Measurements from ENCODE around the gene TUBGCP3.
"Not testable (repeated sequence)": the region's sequence is repeated elsewhere in the genome, so short reads cannot be mapped to it uniquely, and the experiment has no call there.

Gene TUBGCP3

DNA sequence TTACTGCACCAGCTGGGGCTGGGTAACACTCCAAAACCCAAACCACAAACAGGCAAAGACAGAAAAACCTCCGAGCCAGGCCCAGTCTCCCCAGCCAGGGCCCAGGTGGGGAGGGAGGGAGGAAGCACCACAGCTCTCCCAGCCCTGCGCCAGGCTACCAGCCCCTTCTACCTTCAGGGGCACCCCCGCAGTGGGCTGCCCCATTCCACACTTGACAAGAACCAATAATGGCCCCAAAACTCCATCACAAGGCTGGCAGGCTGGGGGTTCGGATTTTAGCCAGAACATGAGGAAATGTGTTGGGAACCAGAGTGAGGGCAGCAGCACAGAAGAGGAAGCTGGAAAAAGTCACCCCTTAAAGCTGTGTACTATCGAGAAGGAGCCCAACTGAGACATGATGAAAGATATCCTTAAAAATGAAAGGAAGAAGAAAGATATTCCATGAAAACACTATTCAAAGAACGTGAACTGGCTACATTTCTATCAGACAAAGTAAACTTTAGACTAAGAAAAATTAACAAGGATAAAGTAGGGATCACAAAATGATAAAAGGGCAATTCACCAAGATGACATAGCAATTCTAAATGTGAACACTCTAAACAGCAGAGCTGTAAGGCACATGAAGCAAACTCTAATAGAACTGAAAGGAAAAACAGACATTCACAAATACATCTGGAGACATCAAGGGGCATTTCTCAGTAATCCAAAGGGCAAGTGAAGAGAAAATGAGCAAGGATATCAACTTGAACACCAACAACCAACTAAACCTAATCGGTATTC, 12.9 kb downstream of the TUBGCP3 start:
- no peak for DNase-seq

- DNase-seq, result no peak
Observed at GRCh38 chr13:112574416-112574815, 13.5 kb downstream of the TUBGCP3 start.

GRCh38 chr13:112573710-112574109, 14.2 kb downstream of the TUBGCP3 start:
- DNase-seq, result no peak

DNA sequence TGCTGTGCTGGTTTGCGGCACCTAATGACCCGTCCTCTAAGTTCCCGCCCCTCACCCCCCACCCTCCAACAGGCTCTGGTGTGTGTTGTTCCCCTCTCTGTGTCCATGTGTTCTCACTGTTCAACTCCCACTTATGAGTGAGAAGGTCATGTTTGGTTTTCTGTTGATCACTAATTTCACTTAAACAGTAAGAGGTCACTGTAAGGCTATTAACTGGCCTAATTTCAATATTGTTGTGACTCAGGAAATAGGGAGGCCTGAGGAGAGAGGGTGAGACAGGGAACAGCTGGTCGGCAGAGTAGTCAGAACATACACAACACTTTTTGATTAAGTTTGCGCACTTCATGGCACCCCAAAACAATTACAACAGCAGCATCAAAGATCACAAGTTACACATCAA, 15.6 kb downstream of the TUBGCP3 start:
- DNase-seq, result no peak

DNA sequence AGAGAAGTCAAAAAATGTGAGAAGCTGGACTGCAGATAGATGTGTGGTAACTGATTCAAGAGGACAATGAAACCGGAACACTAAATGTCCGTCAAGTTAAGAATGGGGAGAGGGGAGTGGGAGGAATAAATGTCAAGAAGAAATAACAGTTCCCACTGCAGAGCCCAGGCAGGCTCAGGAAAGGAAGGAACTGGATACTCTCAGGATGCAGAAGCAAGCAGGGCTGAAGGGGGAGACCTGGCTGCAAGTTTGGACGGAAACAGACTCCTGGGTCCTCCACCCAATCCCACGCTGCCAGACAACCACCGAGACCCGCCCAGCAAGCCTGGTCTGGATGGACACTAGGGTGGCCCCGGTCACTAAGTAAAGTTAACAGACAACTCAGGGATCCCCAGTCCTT, 18.1 kb downstream of the TUBGCP3 start:
- DNase-seq, result no peak

DNA sequence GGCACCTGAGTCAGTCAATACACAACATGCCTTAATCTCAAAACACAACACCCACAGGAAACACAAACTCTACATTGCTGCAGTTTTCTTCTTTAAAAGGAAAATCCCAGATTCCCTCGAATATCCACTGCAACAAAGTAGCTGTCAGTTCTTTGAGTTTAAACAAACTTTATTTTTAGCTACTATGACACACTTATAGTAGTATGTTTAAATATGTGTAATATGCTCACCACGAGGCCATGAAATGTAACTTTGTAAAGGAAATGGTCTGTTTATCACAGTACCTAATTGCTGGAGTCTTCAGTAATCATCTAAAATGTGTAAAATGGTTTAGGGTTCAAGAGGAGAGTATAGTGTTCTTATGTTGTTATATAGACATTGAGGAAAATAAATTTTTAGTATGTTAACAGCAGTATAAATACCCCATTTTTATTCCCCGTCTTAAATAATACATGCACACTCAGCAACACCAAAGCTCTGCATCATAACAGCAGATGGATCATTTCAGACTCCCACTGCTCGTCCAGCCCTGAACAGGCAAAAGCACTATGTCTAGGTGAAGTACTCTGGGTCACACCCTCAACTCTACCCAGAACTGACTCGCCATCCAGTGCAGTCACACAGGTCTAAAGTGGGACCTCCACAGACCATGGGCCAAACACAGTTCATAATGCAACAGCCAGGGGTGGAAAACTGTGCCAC, 20.6 kb downstream of the TUBGCP3 start:
- no peak for DNase-seq

GRCh38 chr13:112562786-112563383, 25.1 kb downstream of the TUBGCP3 start:
- DNase-seq, result no peak

DNA sequence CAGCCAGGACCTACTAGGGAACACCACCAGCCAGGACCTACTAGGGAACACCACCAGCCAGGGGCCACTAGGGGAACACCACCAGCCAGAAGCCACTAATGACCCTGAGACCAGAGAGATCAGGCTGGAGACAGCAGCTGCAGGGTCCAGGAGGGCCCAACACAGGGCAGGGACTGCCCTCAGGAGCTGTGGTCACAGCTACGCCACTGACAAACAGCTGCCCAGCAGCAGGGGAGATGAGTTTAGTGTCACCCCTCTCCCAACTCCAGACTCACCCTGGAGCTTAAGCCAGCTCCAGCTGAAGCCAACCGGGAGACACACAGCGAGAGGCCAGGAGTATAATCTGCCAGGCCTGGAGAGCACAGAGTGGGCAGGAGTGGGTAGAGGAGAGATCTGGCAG, 25.7 kb downstream of the TUBGCP3 start:
- DNase-seq, result no peak

DNA sequence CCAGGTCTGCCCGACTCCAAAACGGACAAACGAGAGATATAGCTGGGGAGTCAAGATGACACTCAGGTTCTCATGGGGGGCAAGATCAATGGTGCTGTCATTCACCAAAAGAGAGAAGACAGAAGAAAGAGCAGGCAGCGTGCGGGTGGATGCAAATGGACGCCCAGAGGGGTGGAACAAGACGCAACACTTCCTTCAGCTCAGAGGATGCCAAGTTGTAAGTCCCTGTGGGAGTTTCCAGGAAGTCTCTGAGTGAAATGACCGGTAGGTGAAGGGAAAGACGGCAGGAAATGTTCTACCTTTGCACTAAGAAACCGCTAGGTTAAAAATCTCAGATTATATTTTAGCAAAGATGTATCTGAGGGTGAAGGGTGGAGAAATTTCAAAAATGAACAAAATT, 26.5 kb downstream of the TUBGCP3 start:
- DNase-seq, result no peak

GRCh38 chr13:112558696-112559418, 29.1 kb downstream of the TUBGCP3 start:
- DNase-seq, result no peak

DNA sequence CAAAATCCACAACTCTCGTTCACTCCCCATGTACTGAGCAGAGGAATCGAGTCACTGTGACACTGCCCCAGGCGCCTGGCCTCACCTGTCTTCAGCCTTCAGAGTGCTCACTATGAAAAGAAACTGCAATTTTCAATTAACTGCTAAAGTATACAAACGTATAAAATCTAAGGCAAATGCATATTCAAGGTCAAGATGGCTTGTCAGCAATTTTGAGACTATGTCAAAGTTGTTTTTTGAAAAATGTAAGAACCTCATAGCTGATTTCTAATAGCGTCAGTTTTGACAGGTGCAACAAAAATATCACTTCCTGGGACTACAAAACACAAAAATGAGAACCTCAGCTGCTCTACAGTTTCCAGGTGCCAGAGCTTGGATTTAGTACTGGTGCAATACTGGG, 31.4 kb downstream of the TUBGCP3 start:
- no peak for DNase-seq

- no peak for DNase-seq
Observed at GRCh38 chr13:112554214-112554850, 33.6 kb downstream of the TUBGCP3 start.

DNA sequence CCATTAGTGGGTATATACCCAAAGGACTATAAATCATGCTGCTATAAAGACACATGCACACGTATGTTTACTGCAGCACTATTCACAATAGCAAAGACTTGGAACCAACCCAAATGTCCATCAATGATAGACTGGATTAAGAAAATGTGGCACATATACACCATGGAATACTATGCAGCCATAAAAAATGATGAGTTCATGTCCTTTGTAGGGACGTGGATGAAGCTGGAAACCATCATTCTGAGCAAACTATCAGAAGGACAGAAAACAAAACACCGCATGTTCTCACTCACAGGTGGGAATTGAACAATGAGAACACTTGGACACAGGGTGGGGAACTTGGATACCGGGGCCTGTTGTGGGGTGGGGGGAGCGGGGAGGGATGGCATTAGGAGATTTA, 39.0 kb downstream of the TUBGCP3 start:
- not testable (repeated sequence) for DNase-seq

- no peak for DNase-seq
Observed at GRCh38 chr13:112545856-112546255, 42.1 kb downstream of the TUBGCP3 start.

- DNase-seq, result no peak
Observed at GRCh38 chr13:112532837-112533745, 54.9 kb downstream of the TUBGCP3 start.

DNA sequence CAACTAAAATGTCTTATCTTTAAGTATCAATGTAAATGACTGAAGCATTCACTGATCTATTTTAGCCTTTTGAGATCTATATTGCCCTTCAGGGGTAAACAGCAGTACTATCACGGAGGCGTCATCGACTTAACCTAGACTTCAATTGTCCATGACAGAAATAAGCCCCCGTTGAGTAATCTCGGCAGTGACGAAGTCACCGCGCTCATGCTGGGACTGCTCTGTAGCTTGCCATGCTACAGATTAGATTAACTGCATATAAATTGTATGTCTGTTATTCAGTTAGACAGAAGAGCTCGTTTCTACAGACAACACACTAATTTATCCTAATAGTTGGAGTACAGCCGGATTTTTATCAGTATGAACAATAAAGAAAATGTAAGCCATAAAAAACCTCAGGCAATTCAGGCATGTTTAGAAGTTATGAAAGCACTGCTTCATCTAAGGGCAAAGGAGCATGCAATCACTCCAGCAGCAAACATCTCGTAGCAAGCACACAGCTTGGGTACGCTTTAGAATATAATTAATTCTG, 56.6 kb downstream of the TUBGCP3 start:
- DNase-seq, result no peak

- DNase-seq, result no peak
Observed at GRCh38 chr13:112530861-112531260, 57.1 kb downstream of the TUBGCP3 start.

- DNase-seq, result no peak
Observed at GRCh38 chr13:112529216-112529615, 58.7 kb downstream of the TUBGCP3 start.

DNA sequence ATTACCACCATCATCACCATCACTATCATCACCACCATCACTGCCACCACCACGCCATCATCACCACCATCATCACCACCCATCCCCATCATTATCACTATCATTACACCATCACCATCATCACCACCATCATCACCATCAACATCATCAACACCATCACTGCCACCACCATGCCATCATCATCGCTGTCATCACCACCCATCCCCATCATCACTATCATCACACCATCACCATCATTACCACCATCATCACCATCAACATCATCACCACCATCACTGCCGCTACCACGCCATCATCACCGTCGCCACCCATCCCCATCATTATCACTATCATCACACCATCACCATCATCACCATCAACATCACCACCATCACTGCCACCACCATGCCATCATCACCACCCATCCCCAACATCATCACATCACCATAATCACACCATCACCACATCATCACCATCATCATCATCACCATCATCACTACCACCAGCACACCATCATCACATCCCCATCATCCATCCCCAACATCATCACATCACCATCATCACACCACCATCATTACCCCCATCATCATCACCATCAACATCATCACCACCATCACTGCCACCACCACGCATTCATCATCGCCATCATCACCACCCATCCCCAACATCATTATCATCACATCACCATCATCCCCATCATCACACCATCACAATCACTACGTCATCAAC, 61.7 kb downstream of the TUBGCP3 start:
- no peak for DNase-seq

DNA sequence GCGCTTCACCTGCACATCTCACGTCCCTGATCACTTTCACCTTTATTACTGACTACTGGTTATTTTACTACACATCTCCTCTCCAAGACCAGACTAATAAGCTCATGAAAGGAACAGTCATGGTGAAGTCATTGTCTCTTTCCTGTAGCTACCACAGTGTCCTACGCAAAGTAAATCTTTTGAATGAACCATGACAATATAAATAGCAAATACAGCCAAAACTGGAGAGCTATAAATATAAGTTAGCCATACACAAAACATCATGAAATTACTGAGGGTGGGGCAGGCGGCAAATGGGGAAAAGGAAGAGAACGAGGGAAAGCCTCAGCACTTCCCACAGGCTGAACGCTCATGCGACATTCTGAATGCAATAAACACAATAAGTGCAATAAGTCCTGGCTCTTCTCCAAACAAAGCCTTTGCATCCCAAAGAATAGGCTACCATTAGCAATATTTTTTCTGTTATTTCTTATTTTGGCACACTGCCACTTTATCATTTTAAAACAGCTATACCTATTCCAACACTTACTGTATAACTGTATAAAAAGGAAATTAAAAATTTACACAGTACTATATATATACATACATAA, 62.5 kb downstream of the TUBGCP3 start:
- DNase-seq, result no peak

All from stimulated activated CD4-positive, alpha-beta T cell treated with anti-CD3 and anti-CD28 coated beads, Interleukin-1b, Interleukin-23, amount 100 ng/mL, for 48 hours (primary cell).